Measurements from ENCODE around the gene HFE. TPM values are rescaled to one million over a fixed set of nuclear protein-coding genes. Genes with fewer than 3 reads are reported as not detected.

Gene HFE
- polyA plus RNA-seq, 1 donor from 2014 or later: not detected

DNA sequence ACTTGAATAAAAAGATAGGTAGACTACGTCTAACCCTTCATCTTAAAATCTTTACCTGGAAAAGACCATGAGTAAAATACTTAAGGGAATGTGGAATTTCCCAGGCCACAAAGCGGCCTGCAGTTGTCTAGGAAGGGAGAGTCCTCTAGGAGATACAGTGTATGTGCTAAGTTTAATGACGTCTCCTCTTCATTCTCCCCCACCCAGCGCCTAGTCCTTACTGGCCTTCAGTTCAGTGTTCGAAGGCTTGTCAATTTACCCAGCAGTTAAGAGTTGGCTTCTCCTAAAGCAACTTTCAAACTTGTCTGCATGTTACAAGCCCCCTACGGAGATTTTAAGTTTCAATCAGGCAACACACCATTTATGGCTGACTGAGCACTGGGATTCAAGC lies 35.2 kb downstream of the HFE start:
- H3F3A ChIP-seq (ENCODE audit: insufficient read depth, low read length, poor library complexity, severe bottlenecking): peaks cover 5% of the 10 kb centered on the region
- no peaks in the 10 kb centered on the region for H3K9me2 ChIP-seq (ENCODE audit: insufficient read depth, low read length)
- peak overlapping the region; percentile 5 for H2AFZ ChIP-seq (ENCODE audit: low read depth, low read length)
- peaks cover 29% of the 10 kb centered on the region for H3K79me2 ChIP-seq (replicated peaks; ENCODE audit: insufficient read depth, low read length)
- H3K4me2 ChIP-seq (ENCODE audit: low read length): peak overlapping the region; percentile 89
- H3K9me3 ChIP-seq (ENCODE audit: low read length): no peaks in the 10 kb centered on the region
- H4K20me1 ChIP-seq (ENCODE audit: insufficient read depth): peaks cover 25% of the 10 kb centered on the region
- H3K27me3 ChIP-seq (ENCODE audit: insufficient read depth, low read depth, low read length): no peaks in the 10 kb centered on the region
- no peaks in the 10 kb centered on the region for H3K36me3 ChIP-seq (ENCODE audit: insufficient read depth, low read length)
- peak overlapping the region; percentile 87 for H3K4me3 ChIP-seq (ENCODE audit: low read length)
- TF ChIP-seq EZH2 (IDR thresholded peaks at IDR 0.05; ENCODE audit: borderline replicate concordance, insufficient read depth, low read length, poor library complexity, severe bottlenecking): no peak
- TF ChIP-seq SMC3 (conservative IDR thresholded peaks at IDR 0.05; ENCODE audit: poor library complexity): no peak
- TF ChIP-seq, protein P1, sequence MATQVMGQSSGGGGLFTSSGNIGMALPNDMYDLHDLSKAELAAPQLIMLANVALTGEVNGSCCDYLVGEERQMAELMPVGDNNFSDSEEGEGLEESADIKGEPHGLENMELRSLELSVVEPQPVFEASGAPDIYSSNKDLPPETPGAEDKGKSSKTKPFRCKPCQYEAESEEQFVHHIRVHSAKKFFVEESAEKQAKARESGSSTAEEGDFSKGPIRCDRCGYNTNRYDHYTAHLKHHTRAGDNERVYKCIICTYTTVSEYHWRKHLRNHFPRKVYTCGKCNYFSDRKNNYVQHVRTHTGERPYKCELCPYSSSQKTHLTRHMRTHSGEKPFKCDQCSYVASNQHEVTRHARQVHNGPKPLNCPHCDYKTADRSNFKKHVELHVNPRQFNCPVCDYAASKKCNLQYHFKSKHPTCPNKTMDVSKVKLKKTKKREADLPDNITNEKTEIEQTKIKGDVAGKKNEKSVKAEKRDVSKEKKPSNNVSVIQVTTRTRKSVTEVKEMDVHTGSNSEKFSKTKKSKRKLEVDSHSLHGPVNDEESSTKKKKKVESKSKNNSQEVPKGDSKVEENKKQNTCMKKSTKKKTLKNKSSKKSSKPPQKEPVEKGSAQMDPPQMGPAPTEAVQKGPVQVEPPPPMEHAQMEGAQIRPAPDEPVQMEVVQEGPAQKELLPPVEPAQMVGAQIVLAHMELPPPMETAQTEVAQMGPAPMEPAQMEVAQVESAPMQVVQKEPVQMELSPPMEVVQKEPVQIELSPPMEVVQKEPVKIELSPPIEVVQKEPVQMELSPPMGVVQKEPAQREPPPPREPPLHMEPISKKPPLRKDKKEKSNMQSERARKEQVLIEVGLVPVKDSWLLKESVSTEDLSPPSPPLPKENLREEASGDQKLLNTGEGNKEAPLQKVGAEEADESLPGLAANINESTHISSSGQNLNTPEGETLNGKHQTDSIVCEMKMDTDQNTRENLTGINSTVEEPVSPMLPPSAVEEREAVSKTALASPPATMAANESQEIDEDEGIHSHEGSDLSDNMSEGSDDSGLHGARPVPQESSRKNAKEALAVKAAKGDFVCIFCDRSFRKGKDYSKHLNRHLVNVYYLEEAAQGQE (IDR thresholded peaks at IDR 0.05; ENCODE audit: borderline replicate concordance): no peak
- TF ChIP-seq POLR2AphosphoS5 (IDR thresholded peaks at IDR 0.05): no peak
- no peak for TF ChIP-seq EP300 (conservative IDR thresholded peaks at IDR 0.05; ENCODE audit: poor library complexity, severe bottlenecking)
- TF ChIP-seq, protein P2, sequence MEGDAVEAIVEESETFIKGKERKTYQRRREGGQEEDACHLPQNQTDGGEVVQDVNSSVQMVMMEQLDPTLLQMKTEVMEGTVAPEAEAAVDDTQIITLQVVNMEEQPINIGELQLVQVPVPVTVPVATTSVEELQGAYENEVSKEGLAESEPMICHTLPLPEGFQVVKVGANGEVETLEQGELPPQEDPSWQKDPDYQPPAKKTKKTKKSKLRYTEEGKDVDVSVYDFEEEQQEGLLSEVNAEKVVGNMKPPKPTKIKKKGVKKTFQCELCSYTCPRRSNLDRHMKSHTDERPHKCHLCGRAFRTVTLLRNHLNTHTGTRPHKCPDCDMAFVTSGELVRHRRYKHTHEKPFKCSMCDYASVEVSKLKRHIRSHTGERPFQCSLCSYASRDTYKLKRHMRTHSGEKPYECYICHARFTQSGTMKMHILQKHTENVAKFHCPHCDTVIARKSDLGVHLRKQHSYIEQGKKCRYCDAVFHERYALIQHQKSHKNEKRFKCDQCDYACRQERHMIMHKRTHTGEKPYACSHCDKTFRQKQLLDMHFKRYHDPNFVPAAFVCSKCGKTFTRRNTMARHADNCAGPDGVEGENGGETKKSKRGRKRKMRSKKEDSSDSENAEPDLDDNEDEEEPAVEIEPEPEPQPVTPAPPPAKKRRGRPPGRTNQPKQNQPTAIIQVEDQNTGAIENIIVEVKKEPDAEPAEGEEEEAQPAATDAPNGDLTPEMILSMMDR (IDR thresholded peaks at IDR 0.05; ENCODE audit: poor library complexity, severe bottlenecking): no peak
- TF ChIP-seq RAD21 (conservative IDR thresholded peaks at IDR 0.05): no peak
- TF ChIP-seq TAF1 (IDR thresholded peaks at IDR 0.05; ENCODE audit: low read depth): no peak
- TF ChIP-seq MXI1 (conservative IDR thresholded peaks at IDR 0.05; ENCODE audit: poor library complexity, severe bottlenecking): no peak
- H3K9ac ChIP-seq (ENCODE audit: low read length): peak overlapping the region; percentile 94
- peak overlapping the region; percentile 99 for H3K27ac ChIP-seq (ENCODE audit: low read length)

DNA sequence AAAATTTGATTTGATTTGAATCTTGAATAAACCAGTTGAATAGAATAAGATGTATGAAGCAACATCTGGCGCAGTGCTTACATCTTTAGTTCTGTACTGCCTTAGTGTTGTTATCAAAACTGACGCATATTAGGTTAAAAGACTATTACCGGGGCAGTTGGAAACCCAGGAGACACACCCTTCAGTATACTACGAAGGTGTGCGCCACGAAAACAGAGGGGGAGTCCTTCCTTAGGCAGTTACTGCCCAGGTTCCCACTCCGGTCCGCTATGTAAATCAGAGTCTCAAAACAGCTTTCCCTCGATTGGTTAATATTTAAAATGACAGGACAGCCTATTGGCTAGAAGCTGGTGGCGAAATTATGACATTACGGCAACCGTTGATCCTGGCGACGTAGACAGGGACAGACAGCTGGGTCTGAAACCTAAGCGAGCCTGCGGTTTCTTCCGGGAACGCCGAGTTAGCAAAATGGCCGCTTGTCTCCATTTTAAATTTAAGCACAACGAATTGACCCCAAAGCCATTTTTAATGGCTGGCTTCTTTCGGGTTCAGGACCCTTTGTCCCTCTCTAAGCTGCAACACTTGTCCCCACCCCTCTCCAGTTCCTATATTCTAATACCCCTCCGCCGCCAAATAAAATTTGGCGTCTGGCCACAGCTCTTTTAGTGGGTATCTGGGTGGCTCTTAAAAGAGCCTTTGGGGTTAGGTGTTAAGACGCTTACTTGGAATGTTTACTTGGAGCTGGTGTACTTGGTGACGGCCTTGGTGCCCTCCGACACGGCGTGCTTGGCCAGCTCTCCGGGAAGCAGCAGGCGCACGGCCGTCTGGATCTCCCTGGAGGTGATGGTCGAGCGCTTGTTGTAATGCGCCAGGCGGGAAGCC lies 35.8 kb downstream of the HFE start:
- TF ChIP-seq EP300 (conservative IDR thresholded peaks at IDR 0.05; ENCODE audit: poor library complexity, severe bottlenecking): peak; percentile 84
- TF ChIP-seq TAF1 (IDR thresholded peaks at IDR 0.05; ENCODE audit: low read depth): no peak
- TF ChIP-seq SMC3 (conservative IDR thresholded peaks at IDR 0.05; ENCODE audit: poor library complexity): peak; percentile 19
- TF ChIP-seq, protein P1 (IDR thresholded peaks at IDR 0.05; ENCODE audit: borderline replicate concordance): peak; percentile 55
- TF ChIP-seq POLR2AphosphoS5 (IDR thresholded peaks at IDR 0.05): peak; percentile 91
- TF ChIP-seq, protein P2 (IDR thresholded peaks at IDR 0.05; ENCODE audit: poor library complexity, severe bottlenecking): peak; percentile 16
- no peak for TF ChIP-seq RAD21 (conservative IDR thresholded peaks at IDR 0.05)
- TF ChIP-seq MXI1 (conservative IDR thresholded peaks at IDR 0.05; ENCODE audit: poor library complexity, severe bottlenecking): peak; percentile 26
- TF ChIP-seq EZH2 (IDR thresholded peaks at IDR 0.05; ENCODE audit: borderline replicate concordance, insufficient read depth, low read length, poor library complexity, severe bottlenecking): no peak
- Histone ChIP-seq H3K79me2 (replicated peaks; ENCODE audit: insufficient read depth, low read length) (peaks cover 36% of the 10 kb centered on the region), H3K9ac (ENCODE audit: low read length) (peak overlapping the region; percentile 94), H2AFZ (ENCODE audit: low read depth, low read length) (peak overlapping the region; percentile 5), H3K27me3 (ENCODE audit: insufficient read depth, low read depth, low read length) (no peaks in the 10 kb centered on the region), H4K20me1 (ENCODE audit: insufficient read depth) (peaks cover 25% of the 10 kb centered on the region), H3K4me2 (ENCODE audit: low read length) (peak overlapping the region; percentile 89), H3K9me3 (ENCODE audit: low read length) (no peaks in the 10 kb centered on the region), H3K4me3 (ENCODE audit: low read length) (peak overlapping the region; percentile 87), H3K27ac (ENCODE audit: low read length) (peak overlapping the region; percentile 99), H3K36me3 (ENCODE audit: insufficient read depth, low read length) (no peaks in the 10 kb centered on the region), H3F3A (ENCODE audit: insufficient read depth, low read length, poor library complexity, severe bottlenecking) (peaks cover 5% of the 10 kb centered on the region), H3K9me2 (ENCODE audit: insufficient read depth, low read length) (no peaks in the 10 kb centered on the region)
